Upper lobe of left lung (tissue), 4 donors: ENCODE results near the gene TENM4.

Experiments used
- POLR2A ChIP-seq, 4 donors: fragments of 450-650 bp; IDR thresholded peaks; one replicate each; pipeline ENCODE4 v1.5.1; 2016 to 2017; ENCODE audit warnings: antibody characterized with exemption in 4 of 4, mild to moderate bottlenecking in 2 of 4
- POLR2AphosphoS5 ChIP-seq, 2 donors: sonication (generic); formaldehyde crosslinking; IDR thresholded peaks; one replicate each; pipeline ENCODE4 v1.5.1; 2017; ENCODE audit warnings: antibody characterized with exemption in 2 of 2
- TF ChIP-seq, protein P1 (sequence below), 6 experiments: fragments of 450-650 bp in 4 of 6; fragments of 200-600 bp in 2 of 6; sonication (generic) in 2 of 6; IDR thresholded peaks; one replicate each; pipeline ENCODE4 v1.5.1; 2016 to 2019; ENCODE audit warnings: antibody characterized with exemption in 6 of 6

DNA sequence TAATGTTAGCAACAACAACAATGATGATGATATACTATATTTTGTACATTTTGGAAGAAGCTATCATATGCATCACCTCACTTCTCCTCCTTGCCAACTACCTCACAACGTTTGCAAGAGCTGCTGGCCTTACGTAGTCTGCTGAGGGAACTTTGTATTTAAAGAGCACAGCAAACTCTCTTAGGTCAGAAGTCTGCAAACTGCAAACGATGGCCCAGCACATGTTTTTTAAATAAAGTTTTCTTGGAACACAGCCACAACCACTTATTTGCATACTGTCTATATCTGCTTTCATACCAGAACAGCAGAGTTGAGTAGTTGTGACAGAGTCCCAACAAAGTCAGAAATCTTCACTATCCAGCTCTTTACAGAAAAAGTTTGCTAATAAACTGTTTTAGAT is 261.7 kb downstream of the TENM4 start:
- TF ChIP-seq POLR2AphosphoS5 (IDR thresholded peaks at IDR 0.05) (no peak), POLR2A (IDR thresholded peaks at IDR 0.05) (no peak)
- TF ChIP-seq, protein P1, sequence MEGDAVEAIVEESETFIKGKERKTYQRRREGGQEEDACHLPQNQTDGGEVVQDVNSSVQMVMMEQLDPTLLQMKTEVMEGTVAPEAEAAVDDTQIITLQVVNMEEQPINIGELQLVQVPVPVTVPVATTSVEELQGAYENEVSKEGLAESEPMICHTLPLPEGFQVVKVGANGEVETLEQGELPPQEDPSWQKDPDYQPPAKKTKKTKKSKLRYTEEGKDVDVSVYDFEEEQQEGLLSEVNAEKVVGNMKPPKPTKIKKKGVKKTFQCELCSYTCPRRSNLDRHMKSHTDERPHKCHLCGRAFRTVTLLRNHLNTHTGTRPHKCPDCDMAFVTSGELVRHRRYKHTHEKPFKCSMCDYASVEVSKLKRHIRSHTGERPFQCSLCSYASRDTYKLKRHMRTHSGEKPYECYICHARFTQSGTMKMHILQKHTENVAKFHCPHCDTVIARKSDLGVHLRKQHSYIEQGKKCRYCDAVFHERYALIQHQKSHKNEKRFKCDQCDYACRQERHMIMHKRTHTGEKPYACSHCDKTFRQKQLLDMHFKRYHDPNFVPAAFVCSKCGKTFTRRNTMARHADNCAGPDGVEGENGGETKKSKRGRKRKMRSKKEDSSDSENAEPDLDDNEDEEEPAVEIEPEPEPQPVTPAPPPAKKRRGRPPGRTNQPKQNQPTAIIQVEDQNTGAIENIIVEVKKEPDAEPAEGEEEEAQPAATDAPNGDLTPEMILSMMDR (IDR thresholded peaks at IDR 0.05): no peak
